Measurements from ENCODE around the gene ENTR1. TPM values are rescaled to one million over a fixed set of nuclear protein-coding genes. Genes with fewer than 3 reads are reported as not detected.
A peak's percentile ranks its signal among the peaks of the same experiment; 100 is the strongest.

Gene ENTR1
- total and polyA plus RNA-seq, 2 of the 13 experiments (the other 11 are each of a cell fraction or from before 2014, with no cell fraction given) = 70.1 to 76.4 TPM

- Histone ChIP-seq H3K4me1 (ENCODE audit: insufficient read depth, low read length) (peaks cover 36% of the 10 kb centered on the region), H4K20me1 (ENCODE audit: insufficient read depth, low read length) (0 out of 2 replicates have a peak, but pooled peaks cover 2% of the 10 kb centered on the region), H3K4me3 (replicated peaks in 1 of 3; ENCODE audit: insufficient read depth in 1 of 3, low read depth in 2 of 3, low read length in 3 of 3) (no peak overlapping the region), H3K9ac (ENCODE audit: insufficient read depth, low read depth, low read length) (no peak overlapping the region), H3K4me2 (ENCODE audit: low read depth, low read length) (no peak overlapping the region), H2AFZ (ENCODE audit: low read length) (no peak overlapping the region), H3K27ac (ENCODE audit: extremely low read length, insufficient read depth, low read length) (peak overlapping the region; percentile 76), H3K79me2 (ENCODE audit: insufficient read depth, low read length) (peaks cover 18% of the 10 kb centered on the region), H3K9me3 (ENCODE audit: low read length) (no peaks in the 10 kb centered on the region), H3K27me3 (ENCODE audit: control insufficient read depth in 1 of 2, insufficient read depth in 2 of 2, low read length in 2 of 2) (no peaks in the 10 kb centered on the region; a peak in 1 of 5 replicates), H3K36me3 (replicated peaks in 1 of 2; ENCODE audit: control insufficient read depth in 1 of 2, insufficient read depth in 2 of 2, low read length in 2 of 2) (peaks cover 23 to 54% of the 10 kb centered on the region in 2 experiments; a peak in 4 of 5 replicates)
- no peak for FAIRE-seq
- no TSS peak for BruUV-seq (replicated peaks)
- DNase-seq (ENCODE audit: low spot score) = no peak
- 58% methylated on average over 2 of the region's 5 CpGs for WGBS (ENCODE audit: low lambda C conversion rate)
- intact Hi-C loops (cut with micrococcal nuclease; ENCODE audit: unreplicated experiment) (no loop called here), in situ Hi-C loops (cut with HindIII; ENCODE audit: extremely low pct_ligation_motif_present, low pct_unique_long_range_greater_than_20kb) (loop anchor here (5.0 kb wide), 1 partner anchor 35 kb away; no protein-coding TSS in a partner anchor)
- ChIA-PET CTCF (ENCODE audit: low intra/inter-chr PET ratio, low total read pairs) (no interaction called here), POLR2A (interaction anchor here (1.1 kb wide), 1 partner anchor 97 kb away, joined by 3 read pairs; no protein-coding TSS in a partner anchor)
- ATAC-seq = peak; percentile 9
- TF ChIP-seq ZMAT3 (CRISPR knock-in tag; conservative IDR thresholded peaks at IDR 0.05) (0 out of 2 replicates have a peak, but pooled peaks have one; percentile 18), ETV6 (CRISPR knock-in tag; conservative IDR thresholded peaks at IDR 0.05) (no peak), ESRRA (CRISPR knock-in tag; IDR thresholded peaks at IDR 0.05; ENCODE audit: low read depth) (no peak), CC2D1A (CRISPR knock-in tag; IDR thresholded peaks at IDR 0.05) (no peak), TRIM24 (CRISPR knock-in tag; IDR thresholded peaks at IDR 0.05) (no peak), YEATS2 (CRISPR knock-in tag; IDR thresholded peaks at IDR 0.05; ENCODE audit: borderline replicate concordance) (no peak), ZNF30 (CRISPR knock-in tag; IDR thresholded peaks at IDR 0.05) (no peak), ZFP1 (CRISPR knock-in tag; IDR thresholded peaks at IDR 0.05) (no peak), SALL1 (CRISPR knock-in tag; IDR thresholded peaks at IDR 0.05) (0 out of 2 replicates have a peak, but pooled peaks have one; percentile 5), POGZ (CRISPR knock-in tag; IDR thresholded peaks at IDR 0.05) (no peak), ZSCAN25 (CRISPR knock-in tag; IDR thresholded peaks at IDR 0.05) (peak; percentile 89)
- TF ChIP-seq, protein P1, sequence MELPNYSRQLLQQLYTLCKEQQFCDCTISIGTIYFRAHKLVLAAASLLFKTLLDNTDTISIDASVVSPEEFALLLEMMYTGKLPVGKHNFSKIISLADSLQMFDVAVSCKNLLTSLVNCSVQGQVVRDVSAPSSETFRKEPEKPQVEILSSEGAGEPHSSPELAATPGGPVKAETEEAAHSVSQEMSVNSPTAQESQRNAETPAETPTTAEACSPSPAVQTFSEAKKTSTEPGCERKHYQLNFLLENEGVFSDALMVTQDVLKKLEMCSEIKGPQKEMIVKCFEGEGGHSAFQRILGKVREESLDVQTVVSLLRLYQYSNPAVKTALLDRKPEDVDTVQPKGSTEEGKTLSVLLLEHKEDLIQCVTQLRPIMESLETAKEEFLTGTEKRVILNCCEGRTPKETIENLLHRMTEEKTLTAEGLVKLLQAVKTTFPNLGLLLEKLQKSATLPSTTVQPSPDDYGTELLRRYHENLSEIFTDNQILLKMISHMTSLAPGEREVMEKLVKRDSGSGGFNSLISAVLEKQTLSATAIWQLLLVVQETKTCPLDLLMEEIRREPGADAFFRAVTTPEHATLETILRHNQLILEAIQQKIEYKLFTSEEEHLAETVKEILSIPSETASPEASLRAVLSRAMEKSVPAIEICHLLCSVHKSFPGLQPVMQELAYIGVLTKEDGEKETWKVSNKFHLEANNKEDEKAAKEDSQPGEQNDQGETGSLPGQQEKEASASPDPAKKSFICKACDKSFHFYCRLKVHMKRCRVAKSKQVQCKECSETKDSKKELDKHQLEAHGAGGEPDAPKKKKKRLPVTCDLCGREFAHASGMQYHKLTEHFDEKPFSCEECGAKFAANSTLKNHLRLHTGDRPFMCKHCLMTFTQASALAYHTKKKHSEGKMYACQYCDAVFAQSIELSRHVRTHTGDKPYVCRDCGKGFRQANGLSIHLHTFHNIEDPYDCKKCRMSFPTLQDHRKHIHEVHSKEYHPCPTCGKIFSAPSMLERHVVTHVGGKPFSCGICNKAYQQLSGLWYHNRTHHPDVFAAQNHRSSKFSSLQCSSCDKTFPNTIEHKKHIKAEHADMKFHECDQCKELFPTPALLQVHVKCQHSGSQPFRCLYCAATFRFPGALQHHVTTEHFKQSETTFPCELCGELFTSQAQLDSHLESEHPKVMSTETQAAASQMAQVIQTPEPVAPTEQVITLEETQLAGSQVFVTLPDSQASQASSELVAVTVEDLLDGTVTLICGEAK (IDR thresholded peaks at IDR 0.05) = no peak
- TF ChIP-seq, protein P1 (CRISPR knock-in tag; IDR thresholded peaks at IDR 0.05) = 0 out of 2 replicates have a peak, but pooled peaks have one; percentile 24
- TF ChIP-seq, protein P2, sequence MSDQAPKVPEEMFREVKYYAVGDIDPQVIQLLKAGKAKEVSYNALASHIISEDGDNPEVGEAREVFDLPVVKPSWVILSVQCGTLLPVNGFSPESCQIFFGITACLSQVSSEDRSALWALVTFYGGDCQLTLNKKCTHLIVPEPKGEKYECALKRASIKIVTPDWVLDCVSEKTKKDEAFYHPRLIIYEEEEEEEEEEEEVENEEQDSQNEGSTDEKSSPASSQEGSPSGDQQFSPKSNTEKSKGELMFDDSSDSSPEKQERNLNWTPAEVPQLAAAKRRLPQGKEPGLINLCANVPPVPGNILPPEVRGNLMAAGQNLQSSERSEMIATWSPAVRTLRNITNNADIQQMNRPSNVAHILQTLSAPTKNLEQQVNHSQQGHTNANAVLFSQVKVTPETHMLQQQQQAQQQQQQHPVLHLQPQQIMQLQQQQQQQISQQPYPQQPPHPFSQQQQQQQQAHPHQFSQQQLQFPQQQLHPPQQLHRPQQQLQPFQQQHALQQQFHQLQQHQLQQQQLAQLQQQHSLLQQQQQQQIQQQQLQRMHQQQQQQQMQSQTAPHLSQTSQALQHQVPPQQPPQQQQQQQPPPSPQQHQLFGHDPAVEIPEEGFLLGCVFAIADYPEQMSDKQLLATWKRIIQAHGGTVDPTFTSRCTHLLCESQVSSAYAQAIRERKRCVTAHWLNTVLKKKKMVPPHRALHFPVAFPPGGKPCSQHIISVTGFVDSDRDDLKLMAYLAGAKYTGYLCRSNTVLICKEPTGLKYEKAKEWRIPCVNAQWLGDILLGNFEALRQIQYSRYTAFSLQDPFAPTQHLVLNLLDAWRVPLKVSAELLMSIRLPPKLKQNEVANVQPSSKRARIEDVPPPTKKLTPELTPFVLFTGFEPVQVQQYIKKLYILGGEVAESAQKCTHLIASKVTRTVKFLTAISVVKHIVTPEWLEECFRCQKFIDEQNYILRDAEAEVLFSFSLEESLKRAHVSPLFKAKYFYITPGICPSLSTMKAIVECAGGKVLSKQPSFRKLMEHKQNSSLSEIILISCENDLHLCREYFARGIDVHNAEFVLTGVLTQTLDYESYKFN (CRISPR knock-in tag; conservative IDR thresholded peaks at IDR 0.05) = 0 out of 2 replicates have a peak, but pooled peaks have one; percentile 7
Observed at GRCh38 chr9:136442265-136442664, 31.9 kb upstream of the ENTR1 start.

All from HepG2 (cell line).